H1 (cell line): Measurements from ENCODE around the gene DEDD2. TPM values are rescaled to one million over a fixed set of nuclear protein-coding genes. Genes with fewer than 3 reads are reported as not detected.

Experiments used
- CTCF ChIA-PET: fragments of 300-600 bp; sonication (Branson Sonifier 250); formaldehyde crosslinking; loops from one replicate; lab custom pipeline; 2021; ENCODE audit not compliant: partially characterized antibody; lab: Charles Lee
- POLR2A ChIA-PET: fragments of 300-600 bp; sonication (Branson Sonifier 250); formaldehyde crosslinking; loops from one replicate; lab custom pipeline; 2021; ENCODE audit warnings: inconsistent platforms; ENCODE audit not compliant: partially characterized antibody; lab: Charles Lee
- DNase-seq, 2 experiments: peaks; one replicate each; pipeline versions ENCODE4 v3.0.0 to v3.0.0-alpha.2; 2010 to 2022; ENCODE audit warnings: low spot score in 2 of 2, low read depth in 1 of 2, mixed read lengths in 1 of 2
- FAIRE-seq: peaks from 2 replicates; lab custom pipeline; 2011; peaks lifted over from hg19 to GRCh38; lab: Jason Lieb, UNC
- H2AFZ ChIP-seq: 2 replicates; pipeline ENCODE4 v1.8.1; 2012; ENCODE audit warnings: low read length, inconsistent platforms
- H2AK5ac ChIP-seq: 2 replicates; pipeline ENCODE4 v1.6.1; 2013; ENCODE audit warnings: low read depth, low read length
- H2BK120ac ChIP-seq: replicated peaks from 2 replicates; pipeline ENCODE3; 2013; ENCODE audit warnings: low read depth, low read length, inconsistent platforms
- H2BK12ac ChIP-seq: 2 replicates; pipeline ENCODE4 v1.6.1; 2013; ENCODE audit warnings: low read depth, low read length
- H2BK15ac ChIP-seq: 2 replicates; pipeline ENCODE4 v1.6.1; 2013; ENCODE audit warnings: low read length
- H2BK20ac ChIP-seq: 2 replicates; pipeline ENCODE4 v1.6.1; 2013; ENCODE audit warnings: low read length
- H2BK5ac ChIP-seq: 2 replicates; pipeline ENCODE4 v1.6.1; 2013; ENCODE audit warnings: low read depth, low read length
- H3K14ac ChIP-seq: 2 replicates; pipeline ENCODE4 v1.6.1; 2013; ENCODE audit warnings: inconsistent platforms; ENCODE audit not compliant: insufficient read length
- H3K18ac ChIP-seq: 2 replicates; pipeline ENCODE4 v1.6.1; 2013; ENCODE audit warnings: low read length; ENCODE audit errors: extremely low read depth
- H3K23ac ChIP-seq: 2 replicates; pipeline ENCODE4 v1.6.1; 2013; ENCODE audit warnings: inconsistent platforms; ENCODE audit not compliant: insufficient read length
- H3K23me2 ChIP-seq: 2 replicates; pipeline ENCODE4 v1.6.1; 2013; ENCODE audit warnings: low read depth, low read length
- H3K27ac ChIP-seq: 2 replicates; pipeline ENCODE4 v1.6.1; 2011; ENCODE audit warnings: low read depth, low read length, inconsistent platforms
- H3K27me3 ChIP-seq, 4 experiments: replicated peaks in 1 of 4; 1 replicate in 1 of 4; 2 replicates in 3 of 4; pipeline versions ENCODE4 v1.6.1 to v1.8.1; 2011 to 2013; ENCODE audit warnings: low read length in 3 of 4, mild to moderate bottlenecking in 3 of 4, inconsistent platforms in 2 of 4, mixed read lengths in 2 of 4, moderate library complexity in 1 of 4; ENCODE audit not compliant: control insufficient read depth in 3 of 4, insufficient read depth in 3 of 4; ENCODE audit errors: extremely low read depth in 1 of 4
- H3K36me3 ChIP-seq, 4 experiments: 2 replicates each; pipeline versions ENCODE4 v1.6.1 to v1.8.1; 2011 to 2013; ENCODE audit warnings: mild to moderate bottlenecking in 4 of 4, low read length in 3 of 4, moderate library complexity in 2 of 4, control low read depth in 1 of 4, inconsistent platforms in 1 of 4; ENCODE audit not compliant: insufficient read depth in 4 of 4, control insufficient read depth in 2 of 4
- H3K4ac ChIP-seq: replicated peaks from 2 replicates; pipeline ENCODE3; 2013; ENCODE audit warnings: low read length, low read depth, mixed read lengths, inconsistent platforms; ENCODE audit not compliant: insufficient read length
- H3K4me1 ChIP-seq, 4 experiments: replicated peaks in 1 of 4; 1 replicate in 1 of 4; 2 replicates in 3 of 4; pipeline versions ENCODE4 v1.6.1 to v1.8.1; 2011 to 2013; ENCODE audit warnings: low read length in 3 of 4, inconsistent platforms in 2 of 4, mixed read lengths in 1 of 4; ENCODE audit not compliant: insufficient read depth in 4 of 4, control insufficient read depth in 3 of 4
- H3K4me2 ChIP-seq, 2 experiments: 2 replicates each; pipeline versions ENCODE4 v1.6.1 to v1.8.1; 2011 to 2013; ENCODE audit warnings: low read depth in 2 of 2, low read length in 2 of 2, control low read depth in 1 of 2, inconsistent platforms in 1 of 2, mild to moderate bottlenecking in 1 of 2; ENCODE audit not compliant: insufficient read depth in 1 of 2
- H3K4me3 ChIP-seq, 4 experiments: fragments of 200-600, 300-600 bp in 1 of 4; sonication (generic), shearing (Covaris generic), sonication (Bioruptor Twin) in 1 of 4; 2 replicates each; pipeline versions ENCODE4 v1.5.1 to v1.8.1; 2011 to 2016; ENCODE audit warnings: low read length in 4 of 4, low read depth in 3 of 4, control low read depth in 2 of 4, inconsistent platforms in 2 of 4, mild to moderate bottlenecking in 2 of 4, mixed read lengths in 1 of 4, moderate library complexity in 1 of 4; ENCODE audit not compliant: insufficient read depth in 2 of 4; ENCODE audit errors: extremely low read depth in 1 of 4
- H3K56ac ChIP-seq: replicated peaks from 2 replicates; pipeline ENCODE3; 2013; ENCODE audit warnings: low read depth, mild to moderate bottlenecking, mixed read lengths, low read length, inconsistent platforms; ENCODE audit not compliant: insufficient read length
- H3K79me1 ChIP-seq: 2 replicates; pipeline ENCODE4 v1.6.1; 2013; ENCODE audit warnings: low read depth, low read length, control low read depth
- H3K79me2 ChIP-seq, 2 experiments: 2 replicates each; pipeline versions ENCODE4 v1.6.1 to v1.8.1; 2012 to 2013; ENCODE audit warnings: low read length in 2 of 2, mild to moderate bottlenecking in 2 of 2, inconsistent platforms in 1 of 2; ENCODE audit not compliant: insufficient read depth in 2 of 2, control insufficient read depth in 1 of 2
- H3K9ac ChIP-seq, 4 experiments: replicated peaks in 1 of 4; 1 replicate in 1 of 4; 2 replicates in 3 of 4; pipeline versions ENCODE4 v1.6.1 to v1.8.1; 2011 to 2013; ENCODE audit warnings: low read depth in 3 of 4, low read length in 3 of 4, control low read depth in 2 of 4, mild to moderate bottlenecking in 2 of 4, moderate library complexity in 2 of 4, inconsistent platforms in 1 of 4; ENCODE audit errors: extremely low read depth in 1 of 4
- H3K9me3 ChIP-seq, 2 experiments: 2 replicates each; pipeline versions ENCODE4 v1.6.1 to v1.8.1; 2012 to 2013; ENCODE audit warnings: mild to moderate bottlenecking in 2 of 2, moderate library complexity in 2 of 2, control low read depth in 1 of 2, inconsistent platforms in 1 of 2, low read depth in 1 of 2, low read length in 1 of 2, mixed read lengths in 1 of 2; ENCODE audit not compliant: insufficient read depth in 2 of 2
- H4K20me1 ChIP-seq, 2 experiments: replicated peaks in 1 of 2; 2 replicates each; pipeline versions ENCODE3 to v1.8.1; 2011 to 2013; ENCODE audit warnings: inconsistent platforms in 2 of 2, low read length in 2 of 2, mild to moderate bottlenecking in 1 of 2; ENCODE audit not compliant: insufficient read depth in 2 of 2, control insufficient read depth in 1 of 2
- H4K5ac ChIP-seq: 2 replicates; pipeline ENCODE4 v1.6.1; 2013; ENCODE audit warnings: low read length, low read depth, mixed read lengths, inconsistent platforms; ENCODE audit not compliant: insufficient read length
- H4K8ac ChIP-seq: 2 replicates; pipeline ENCODE4 v1.8.0; 2013; ENCODE audit warnings: mild to moderate bottlenecking, moderate library complexity, low read length, inconsistent platforms; ENCODE audit not compliant: insufficient read depth; ENCODE audit errors: extremely low read depth
- H4K91ac ChIP-seq: replicated peaks from 2 replicates; pipeline ENCODE3; 2013; ENCODE audit warnings: low read length, mixed read lengths, inconsistent platforms; ENCODE audit not compliant: insufficient read length
- SIRT6 ChIP-seq: IDR thresholded peaks from one replicate; pipeline ENCODE4 v1.7.1; 2012; ENCODE audit warnings: low read length, inconsistent platforms
- WGBS, 2 experiments: shearing (Covaris generic) in 1 of 2; methylation state at CpG; one replicate each; pipeline versions ENCODE4 v1.1.6 to v1.1.7; 2013 to 2015; ENCODE audit warnings: low lambda C conversion rate in 2 of 2, mixed read lengths in 2 of 2, inconsistent platforms in 1 of 2, low coverage in 1 of 2, missing lambda C conversion rate in 1 of 2; ENCODE audit not compliant: insufficient replicate concordance in 2 of 2, insufficient coverage in 1 of 2, insufficient read length in 1 of 2; ENCODE audit errors: extremely low coverage in 1 of 2, missing lambda C conversion rate in 1 of 2; 5-methylcytosine and 5-hydroxymethylcytosine counted together
- polyA plus RNA-seq, 7 experiments: library from polyadenylated mRNA; depleted of rRNA in 3 of 7; stranded (reverse) in 5 of 7; unstranded in 2 of 7; fragments of >200 nt in 5 of 7; fragments of 200-250 nt in 2 of 7; gene quantifications; 1 replicate in 5 of 7; 2 replicates in 1 of 7; 4 replicates in 1 of 7; pipeline versions ENCODE4 v1.2.1 to v1.2.3, GENCODE V29; 2011 to 2013; ENCODE audit warnings: missing spikeins in 2 of 7, mixed read lengths in 2 of 7
- total RNA-seq: library from RNA; stranded (reverse); fragmentation: NEBNext Ultra II Directional; extraction: Animal tissue kit (Norgen Biotek cat#: 25700); gene quantifications from 2 replicates; pipeline ENCODE4 v1.2.1, GENCODE V29; 2021

The DEDD2 gene
- total and polyA plus RNA-seq, 2 of the 8 experiments (the other 6 are each of a cell fraction or from before 2014, with no cell fraction given): 37.8 to 65.0 TPM

DNA sequence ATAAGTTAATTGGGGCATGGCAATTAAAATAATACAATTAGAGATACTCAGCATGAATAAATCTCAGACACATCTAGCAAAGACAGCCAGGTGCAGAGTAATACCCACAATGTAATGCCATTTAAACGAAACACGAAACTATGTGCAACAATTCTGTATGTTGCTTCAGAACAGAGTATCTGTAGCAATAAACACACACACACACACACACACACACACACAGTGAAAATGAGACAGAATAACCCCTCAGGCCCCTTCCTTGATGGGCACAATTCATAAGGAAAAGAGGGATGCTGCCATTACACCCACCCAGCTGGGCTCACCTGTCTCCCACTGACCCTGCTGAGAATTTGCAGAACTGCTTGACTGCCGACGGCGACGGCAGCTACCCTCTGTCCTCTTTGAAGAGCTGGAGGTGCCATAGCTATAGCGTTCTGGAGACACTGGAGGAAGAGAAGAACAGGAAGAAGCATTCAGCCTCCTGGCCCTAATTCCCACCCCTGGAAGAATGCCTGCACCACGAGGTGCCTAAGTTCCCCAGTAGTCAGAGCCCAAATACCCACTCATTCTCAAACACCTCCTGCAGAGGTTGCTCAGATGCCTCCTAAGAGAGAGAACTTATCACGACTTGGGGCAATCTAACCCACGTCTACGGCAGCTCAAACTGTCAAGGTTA lies 2.5 kb downstream of the DEDD2 start:
- no peak overlapping the region for H3K27ac ChIP-seq
- no peak overlapping the region for H2BK5ac ChIP-seq
- no peak overlapping the region for H3K4me3 ChIP-seq
- H3K18ac ChIP-seq: no peak overlapping the region
- H3K79me2 ChIP-seq: peaks cover 25 to 44% of the 10 kb centered on the region in 2 experiments
- no peak overlapping the region for H4K5ac ChIP-seq
- 85% methylated on average over 11 of the region's 11 CpGs; no CpG with 5 or more reads in 1 of the 2 experiments for WGBS, 2 experiments
- POLR2A ChIA-PET: interaction anchor here (1.0 to 1.7 kb wide), 3 partner anchors 13 to 53 kb away, joined by 3 read pairs; no protein-coding TSS in a partner anchor
- H3K23me2 ChIP-seq: peaks cover 12% of the 10 kb centered on the region; the same call in 1 of the 2 replicates
- H3K4me1 ChIP-seq: peaks cover 3 to 11% (median 7%) of the 10 kb centered on the region in 4 experiments; a peak in 6 of 7 replicates
- H4K20me1 ChIP-seq: peaks cover 14 to 19% of the 10 kb centered on the region in 2 experiments
- H3K9ac ChIP-seq: no peak overlapping the region
- no peak overlapping the region for H3K23ac ChIP-seq
- no peak for DNase-seq
- H3K9me3 ChIP-seq: no peaks in the 10 kb centered on the region
- no peak overlapping the region for H3K14ac ChIP-seq
- H2AFZ ChIP-seq: no peak overlapping the region
- no peak overlapping the region for H2BK120ac ChIP-seq
- peaks cover 0 to 30% (median 9%) of the 10 kb centered on the region in 4 experiments; a peak in 6 of 8 replicates for H3K36me3 ChIP-seq
- H3K79me1 ChIP-seq: peaks cover 11% of the 10 kb centered on the region
- CTCF ChIA-PET: interaction anchor here (1.3 to 1.9 kb wide), 4 partner anchors 11 to 106 kb away, joined by 3 to 7 read pairs (median 4); no protein-coding TSS in a partner anchor
- no peaks in the 10 kb centered on the region for H3K27me3 ChIP-seq
- H2BK12ac ChIP-seq: no peak overlapping the region
- H2AK5ac ChIP-seq: no peak overlapping the region
- no peak overlapping the region for H4K91ac ChIP-seq
- TF ChIP-seq SIRT6: no peak
- H3K4ac ChIP-seq: no peak overlapping the region
- H3K56ac ChIP-seq: no peak overlapping the region
- no peak overlapping the region for H2BK15ac ChIP-seq
- no peak overlapping the region; a peak in 1 of 4 replicates for H3K4me2 ChIP-seq
- H4K8ac ChIP-seq: no peak overlapping the region
- FAIRE-seq: no peak
- H2BK20ac ChIP-seq: no peak overlapping the region
